Cardiac ventricle fibroblast (primary cell): Measurements from ENCODE around the gene HSPBP1. TPM values are rescaled to one million over a fixed set of nuclear protein-coding genes. Genes with fewer than 3 reads are reported as not detected.

ENCODE experiments used
- total RNA-seq: library from RNA; depleted of rRNA; stranded (reverse); fragments of >200 nt; gene quantifications from 2 replicates; pipeline ENCODE4 v1.2.3, GENCODE V29; 2015

Gene HSPBP1, protein sequence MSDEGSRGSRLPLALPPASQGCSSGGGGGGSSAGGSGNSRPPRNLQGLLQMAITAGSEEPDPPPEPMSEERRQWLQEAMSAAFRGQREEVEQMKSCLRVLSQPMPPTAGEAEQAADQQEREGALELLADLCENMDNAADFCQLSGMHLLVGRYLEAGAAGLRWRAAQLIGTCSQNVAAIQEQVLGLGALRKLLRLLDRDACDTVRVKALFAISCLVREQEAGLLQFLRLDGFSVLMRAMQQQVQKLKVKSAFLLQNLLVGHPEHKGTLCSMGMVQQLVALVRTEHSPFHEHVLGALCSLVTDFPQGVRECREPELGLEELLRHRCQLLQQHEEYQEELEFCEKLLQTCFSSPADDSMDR
- 23.6 and 31.0 TPM in 2 replicates for total RNA-seq

DNA sequence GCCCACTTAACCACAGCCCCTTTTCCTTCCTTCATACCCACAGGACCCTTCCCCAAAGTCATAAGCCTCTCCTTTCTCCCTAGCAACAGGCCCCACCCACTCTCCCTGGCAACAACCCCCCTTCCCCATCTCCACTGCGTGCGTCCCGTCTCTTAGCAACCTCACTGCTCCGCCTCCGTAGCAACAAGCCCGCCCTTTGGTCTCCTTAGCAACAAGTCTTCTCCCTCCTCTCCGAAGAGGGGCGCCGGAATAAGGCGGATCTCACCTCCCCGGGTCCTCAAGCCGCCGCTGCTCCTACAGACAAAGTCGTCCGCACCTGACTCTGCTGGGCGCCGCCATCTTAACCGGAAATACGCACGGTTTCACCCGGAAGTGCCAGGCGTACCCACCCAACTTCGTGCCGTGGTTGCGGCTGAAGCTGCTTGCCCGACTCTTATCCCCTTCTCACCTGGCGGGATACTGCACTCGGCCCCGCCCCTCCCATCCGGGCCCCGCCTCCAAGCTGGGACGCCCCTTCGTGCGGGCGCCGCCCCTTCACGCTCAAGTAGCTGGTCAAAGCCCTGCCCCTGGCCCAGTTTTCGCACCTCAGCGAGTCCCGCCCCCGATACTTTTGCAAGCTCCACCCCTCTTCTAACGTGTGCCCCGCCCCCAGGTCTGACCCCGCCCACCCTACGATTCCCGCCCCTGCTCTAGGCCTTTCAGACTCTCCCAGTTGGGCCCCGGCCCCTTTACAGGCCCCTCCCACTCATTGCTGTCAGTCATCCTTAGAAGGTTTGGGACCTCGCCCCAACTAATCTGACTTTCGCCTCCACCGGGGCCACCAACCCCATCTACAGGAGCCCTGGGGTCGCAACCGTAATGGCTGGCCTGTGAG lies at the start of gene HSPBP1:
Gene HSPBP1, minus strand, starts transcription at position 341 of the 874 bp plus-strand sequence. CDS start 502 bp downstream, outside the sequence.

DNA sequence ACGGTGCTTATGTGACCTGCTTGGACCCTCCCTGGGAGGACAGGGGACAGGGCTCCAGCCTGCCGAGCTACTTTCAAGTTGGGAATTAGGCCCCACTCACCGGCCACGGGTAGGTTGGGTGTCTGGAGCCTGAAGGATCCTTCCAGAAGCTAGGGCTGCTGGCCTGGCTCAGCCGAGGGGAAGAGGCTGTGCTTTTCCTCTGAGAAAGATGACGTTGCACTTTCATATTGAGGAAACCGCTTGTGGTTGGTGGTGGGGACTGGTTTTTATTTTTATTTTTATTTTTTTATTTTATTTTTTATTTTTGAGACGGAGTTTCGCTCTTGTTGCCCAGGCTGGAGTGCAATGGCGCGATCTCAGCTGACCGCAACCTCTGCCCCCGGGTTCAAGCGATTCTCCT lies 45.3 kb upstream of the HSPBP1 start, which contains the start of gene TMEM150B:
Gene TMEM150B, minus strand, starts transcription at position 170 of the 400 bp plus-strand sequence. CDS start 4,305 bp downstream, outside the sequence.

GRCh38 chr19:55283548-55284377 lies 3.9 kb upstream of the HSPBP1 start, which contains the start of gene BRSK1:
TSS of gene BRSK1 (plus strand) at chr19:55283997. CDS start at chr19:55284443, 446 bp downstream.

GRCh38 chr19:55258828-55259539 lies 20.9 kb downstream of the HSPBP1 start, which contains the start of gene PPP6R1:
TSS of gene PPP6R1 (minus strand) at chr19:55259017. CDS start at chr19:55247103, 11,914 bp downstream.

GRCh38 chr19:55228403-55229031 lies 51.4 kb downstream of the HSPBP1 start, which contains the start of gene TMEM86B:
TSS of gene TMEM86B (minus strand) at chr19:55228763. CDS start at chr19:55228741, 22 bp downstream.

Other genes starting within 250 kb of the HSPBP1 start
- not detected in 2 replicates for gene GP6, start 241.8 kb downstream of the HSPBP1 start, total RNA-seq
- gene RDH13, start 217.0 kb downstream of the HSPBP1 start, total RNA-seq, result 6.9 and 8.1 TPM in 2 replicates
- gene EPS8L1, start 204.2 kb downstream of the HSPBP1 start, total RNA-seq, result 0.34 and 1.2 TPM in 2 replicates
- gene PPP1R12C, start 162.5 kb downstream of the HSPBP1 start, total RNA-seq, result 52.8 and 53.7 TPM in 2 replicates
- gene TNNT1, start 130.9 kb downstream of the HSPBP1 start, total RNA-seq, result not detected in 2 replicates
- not detected in 2 replicates for gene TNNI3, start 122.4 kb downstream of the HSPBP1 start, total RNA-seq
- gene DNAAF3, start 113.5 kb downstream of the HSPBP1 start, total RNA-seq, result 0.34 TPM in 1 of 2 replicates, not detected in the other
- 0.25 TPM in 1 of 2 replicates, not detected in the other for gene SYT5, start 99.8 kb downstream of the HSPBP1 start, total RNA-seq
- 1.8 and 5.5 TPM in 2 replicates for gene PTPRH, start 70.6 kb downstream of the HSPBP1 start, total RNA-seq
- gene TMEM86B, start 51.3 kb downstream of the HSPBP1 start, total RNA-seq, result 0.44 and 0.73 TPM in 2 replicates
- gene PPP6R1, start 21.1 kb downstream of the HSPBP1 start, total RNA-seq, result 36.8 and 38.3 TPM in 2 replicates
- gene BRSK1, start 3.9 kb upstream of the HSPBP1 start, total RNA-seq, result 0.94 and 4.6 TPM in 2 replicates
- gene TMEM150B, start 45.2 kb upstream of the HSPBP1 start, total RNA-seq, result not detected in 2 replicates
- gene KMT5C, start 59.8 kb upstream of the HSPBP1 start, total RNA-seq, result 4.2 and 8.7 TPM in 2 replicates
- gene COX6B2, start 74.6 kb upstream of the HSPBP1 start, total RNA-seq, result not detected in 2 replicates
- gene GARIN5B, start 83.2 kb upstream of the HSPBP1 start, total RNA-seq, result not detected in 2 replicates
- 0.15 and 0.31 TPM in 2 replicates for gene IL11, start 90.4 kb upstream of the HSPBP1 start, total RNA-seq
- not detected in 2 replicates for gene TMEM190, start 96.7 kb upstream of the HSPBP1 start, total RNA-seq
- gene TMEM238, start 104.2 kb upstream of the HSPBP1 start, total RNA-seq, result 0.19 and 0.83 TPM in 2 replicates
- gene RPL28, start 105.8 kb upstream of the HSPBP1 start, total RNA-seq, result 656 and 731 TPM in 2 replicates
- gene UBE2S, start 127.7 kb upstream of the HSPBP1 start, total RNA-seq, result 22.0 and 33.7 TPM in 2 replicates
- not detected in 2 replicates for gene SHISA7, start 163.2 kb upstream of the HSPBP1 start, total RNA-seq
- 84.9 and 94.9 TPM in 2 replicates for gene ISOC2, start 181.5 kb upstream of the HSPBP1 start, total RNA-seq
- not detected in 2 replicates for gene C19orf85, start 184.6 kb upstream of the HSPBP1 start, total RNA-seq
- 5.8 and 8.5 TPM in 2 replicates for gene ZNF628, start 196.5 kb upstream of the HSPBP1 start, total RNA-seq
- 4.2 and 11.4 TPM in 2 replicates for gene NAT14, start 205.1 kb upstream of the HSPBP1 start, total RNA-seq
- 70.0 and 81.2 TPM in 2 replicates for gene SSC5D, start 208.3 kb upstream of the HSPBP1 start, total RNA-seq